RPMI8226 (cell line): ENCODE measurements around the gene GID8.
A peak's percentile ranks its signal among the peaks of the same experiment; 100 is the strongest.
"Not testable (repeated sequence)": the region's sequence is repeated elsewhere in the genome, so short reads cannot be mapped to it uniquely, and the experiment has no call there.

Source experiments
- DNase-seq: peaks from one replicate; pipeline ENCODE4 v3.0.0-alpha.2; 2015

The GID8 gene

DNA sequence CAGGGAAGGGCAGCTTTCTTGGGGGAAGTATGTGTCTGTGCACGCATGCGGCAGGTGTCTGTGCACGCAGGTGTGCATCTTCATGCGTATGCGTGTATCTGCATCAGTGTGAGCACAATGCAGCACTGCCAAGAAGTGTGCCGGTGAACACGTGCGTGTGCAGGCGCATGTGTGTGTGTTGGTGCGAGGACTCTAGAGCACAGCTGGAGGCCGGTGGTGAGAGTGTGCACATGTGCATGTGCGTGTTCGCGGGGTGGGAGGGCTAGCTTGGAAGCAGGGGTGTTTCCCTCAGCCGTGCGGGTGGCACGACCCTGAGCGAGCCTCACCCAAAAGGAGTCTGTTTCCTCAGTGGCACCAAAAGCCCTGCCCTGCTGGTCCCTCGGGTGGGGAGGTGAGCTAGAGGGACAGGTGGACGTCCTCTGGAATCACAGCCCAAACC lies 22.1 kb downstream of the GID8 start:
- DNase-seq: no peak

DNA sequence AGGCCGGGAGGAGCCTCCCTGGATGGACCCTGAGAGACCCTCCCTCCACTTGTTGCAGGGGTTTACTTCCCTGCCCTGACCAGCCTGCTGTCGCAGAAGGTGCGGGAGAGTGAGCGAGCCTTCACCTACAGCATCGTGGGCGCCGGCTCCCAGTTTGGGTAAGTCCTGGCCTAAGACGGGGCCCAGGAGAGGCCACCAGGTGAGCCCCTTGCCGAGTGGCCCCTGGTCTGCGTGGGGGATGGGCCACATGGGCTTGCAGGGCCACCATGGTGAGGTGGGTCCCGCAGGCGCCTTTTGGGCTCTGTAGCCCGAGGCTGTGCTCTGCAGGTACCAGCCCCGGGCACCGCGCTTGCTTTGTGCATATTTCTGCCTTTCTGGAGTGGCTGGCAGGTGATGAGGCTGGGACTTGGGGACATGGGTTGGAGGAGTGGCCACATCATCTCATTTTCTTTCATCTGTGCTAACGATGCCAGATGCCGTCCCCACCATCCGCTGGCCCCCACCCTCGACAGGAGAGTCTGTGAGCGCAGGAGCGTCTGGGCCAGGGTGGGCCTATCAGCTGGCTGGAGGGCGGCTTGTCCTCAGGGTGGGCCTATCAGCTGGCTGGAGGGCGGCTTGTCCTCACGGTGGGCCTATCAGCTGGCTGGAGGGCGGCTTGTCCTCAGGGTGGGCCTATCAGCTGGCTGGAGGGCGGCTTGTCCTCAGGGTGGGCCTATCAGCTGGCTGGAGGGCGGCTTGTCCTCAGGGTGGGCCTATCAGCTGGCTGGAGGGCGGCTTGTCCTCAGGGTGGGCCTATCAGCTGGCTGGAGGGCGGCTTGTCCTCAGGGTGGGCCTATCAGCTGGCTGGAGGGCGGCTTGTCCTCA lies 22.7 kb downstream of the GID8 start:
- DNase-seq: not testable (repeated sequence)

DNA sequence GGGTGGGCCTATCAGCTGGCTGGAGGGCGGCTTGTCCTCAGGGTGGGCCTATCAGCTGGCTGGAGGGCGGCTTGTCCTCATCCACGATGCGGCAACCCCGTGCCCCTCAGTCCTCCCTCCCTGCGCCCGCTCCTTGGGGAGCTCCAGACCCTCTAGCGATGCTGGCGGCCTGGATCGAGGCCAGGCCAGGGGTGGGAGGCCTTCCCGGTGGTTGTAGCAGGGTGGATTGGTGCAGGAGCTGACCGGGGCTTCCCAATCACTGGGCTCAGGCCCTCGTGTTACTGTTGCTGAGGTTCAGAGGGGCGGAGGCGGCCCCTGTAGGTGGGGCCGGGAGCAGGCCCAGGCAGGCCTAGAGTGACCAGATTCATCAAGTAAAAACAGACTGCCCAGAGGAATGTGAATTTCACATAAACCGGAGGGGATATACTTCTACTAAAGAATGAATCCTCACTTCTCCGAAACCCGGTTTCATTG lies 23.4 kb downstream of the GID8 start:
- no peak for DNase-seq

DNA sequence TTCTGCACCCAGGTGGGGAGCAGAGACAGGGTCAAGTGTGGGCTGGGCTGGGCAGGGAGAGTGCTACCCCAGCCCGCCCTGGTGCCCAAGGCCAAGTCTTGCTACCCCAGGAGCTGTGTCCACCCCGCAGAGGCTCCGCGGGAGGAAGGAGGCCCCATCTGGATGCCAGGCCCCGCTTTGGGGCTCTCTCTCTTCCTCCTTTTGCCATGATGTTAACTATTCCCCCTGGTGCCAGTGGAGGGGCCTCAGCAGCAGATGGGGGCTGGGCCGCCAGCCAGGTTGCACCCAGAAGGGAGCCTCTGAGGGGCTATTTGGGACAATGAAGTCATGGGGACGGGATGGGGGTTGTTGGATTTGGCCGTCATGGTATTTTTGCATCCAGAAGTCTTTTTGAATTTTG lies 23.9 kb downstream of the GID8 start:
- DNase-seq: no peak

DNA sequence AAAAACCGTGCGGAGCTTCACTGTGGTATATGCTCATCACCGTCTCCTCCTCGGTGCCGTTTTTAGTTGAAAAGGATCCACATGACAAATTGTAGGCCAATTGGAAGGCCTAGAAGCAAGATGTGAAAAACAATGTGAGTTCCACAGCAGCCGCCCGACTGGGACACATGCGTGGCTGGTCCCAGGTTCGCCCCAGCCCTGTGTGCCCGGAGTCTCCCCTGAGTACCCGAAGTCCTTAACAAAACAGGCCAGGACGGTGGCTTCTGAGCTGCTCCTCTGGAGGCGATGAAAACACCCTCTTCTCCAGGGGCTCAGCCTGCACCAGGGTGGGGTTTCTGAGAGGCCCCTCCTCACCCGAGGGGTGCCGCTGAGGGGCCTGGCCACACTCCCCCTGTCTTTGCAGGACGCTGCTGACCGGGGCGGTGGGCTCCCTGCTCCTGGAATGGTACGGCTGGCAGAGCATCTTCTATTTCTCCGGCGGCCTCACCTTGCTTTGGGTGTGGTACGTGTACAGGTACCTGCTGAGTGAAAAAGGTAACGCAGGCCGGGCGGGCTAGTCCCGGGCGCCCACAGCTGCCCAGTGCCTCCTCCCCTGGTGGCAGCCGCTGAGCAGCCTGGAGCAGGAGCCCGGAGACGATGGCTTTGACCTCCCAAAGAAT lies 24.4 kb downstream of the GID8 start:
- no peak for DNase-seq

DNA sequence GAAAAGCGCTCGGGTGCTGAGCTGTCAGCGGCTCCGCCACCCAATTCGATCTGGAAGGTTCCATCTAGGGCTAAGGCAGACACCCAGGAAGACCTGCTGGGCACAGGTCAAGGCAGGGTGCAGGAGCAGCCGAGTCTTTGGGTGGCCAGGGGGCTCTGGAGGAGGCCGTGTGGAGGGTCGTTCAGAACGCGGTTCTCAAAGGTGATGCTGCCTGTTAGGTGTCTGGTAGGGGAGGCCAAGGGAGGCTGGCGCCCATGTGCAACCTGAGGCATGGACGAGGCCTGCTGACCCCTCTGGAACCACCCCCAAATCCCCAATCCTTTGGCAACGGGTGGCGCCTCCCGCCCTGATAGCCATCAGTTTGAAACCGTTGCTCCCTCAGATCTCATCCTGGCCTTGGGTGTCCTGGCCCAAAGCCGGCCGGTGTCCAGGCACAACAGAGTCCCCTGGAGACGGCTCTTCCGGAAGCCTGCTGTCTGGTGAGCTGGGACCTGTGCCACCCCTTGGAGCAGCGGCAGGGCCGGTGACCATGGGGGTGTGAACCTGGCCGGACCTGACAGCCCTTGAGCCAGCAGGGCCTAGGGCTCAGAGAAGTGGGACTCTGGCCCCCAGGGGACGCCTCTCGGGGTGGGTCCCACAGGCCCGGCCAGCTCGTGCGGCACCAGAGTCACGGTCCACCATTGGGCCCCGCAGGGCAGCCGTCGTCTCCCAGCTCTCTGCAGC lies 25.1 kb downstream of the GID8 start:
- DNase-seq: no peak

DNA sequence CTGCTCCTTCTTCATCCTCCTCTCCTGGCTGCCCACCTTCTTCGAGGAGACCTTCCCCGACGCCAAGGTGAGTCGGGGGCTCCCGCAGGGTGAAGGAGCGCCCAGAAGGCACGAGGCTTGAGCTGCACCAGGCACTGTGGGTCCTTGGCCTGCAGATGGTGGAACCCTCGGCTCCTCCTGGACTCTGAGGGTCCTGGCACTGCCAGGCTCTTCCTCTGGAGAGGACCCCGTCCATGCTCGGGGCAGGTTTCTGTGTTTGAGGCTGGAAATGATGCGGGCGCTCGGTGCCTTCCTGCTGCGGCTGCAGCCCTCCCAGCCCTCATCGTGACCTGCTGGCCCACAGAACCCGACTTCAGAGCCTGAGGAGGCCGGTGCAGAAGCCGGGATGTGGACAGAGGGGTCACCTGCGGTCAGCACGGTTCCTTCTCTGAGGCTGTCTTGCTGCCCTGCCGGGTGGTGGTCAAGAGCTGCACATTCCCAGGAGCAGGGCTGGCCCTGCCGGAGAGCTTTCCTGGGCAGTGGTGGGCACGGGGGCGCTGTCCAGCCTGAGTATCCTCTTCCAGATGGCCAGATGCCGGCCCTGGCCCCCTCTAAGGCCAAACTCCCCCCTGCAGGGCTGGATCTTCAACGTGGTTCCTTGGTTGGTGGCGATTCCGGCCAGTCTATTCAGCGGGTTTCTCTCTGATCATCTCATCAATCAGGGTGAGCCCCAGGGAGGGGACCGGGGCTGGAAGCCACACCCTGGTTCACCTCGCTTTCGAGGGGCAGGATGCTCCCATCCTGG lies 25.9 kb downstream of the GID8 start:
- DNase-seq: no peak

DNA sequence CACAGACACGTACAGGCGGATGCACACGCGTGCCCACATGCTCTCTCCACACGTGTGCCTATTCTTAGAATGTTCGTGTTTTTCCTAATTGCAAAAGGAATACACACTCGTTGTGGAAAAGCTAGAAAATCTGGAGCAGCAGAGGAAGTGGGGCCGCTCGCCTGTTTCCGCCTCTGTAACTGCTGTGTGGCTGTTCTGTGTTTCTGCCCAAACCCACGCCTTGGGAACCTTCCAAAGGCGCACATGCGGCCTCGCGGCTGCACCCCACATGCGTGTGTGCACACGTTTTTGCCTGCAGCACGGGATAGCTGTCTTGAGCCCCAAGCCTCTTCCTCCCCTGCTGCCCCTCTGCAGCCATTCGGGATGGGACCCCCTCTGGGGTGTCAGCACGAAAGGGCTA lies 26.8 kb downstream of the GID8 start:
- no peak for DNase-seq

DNA sequence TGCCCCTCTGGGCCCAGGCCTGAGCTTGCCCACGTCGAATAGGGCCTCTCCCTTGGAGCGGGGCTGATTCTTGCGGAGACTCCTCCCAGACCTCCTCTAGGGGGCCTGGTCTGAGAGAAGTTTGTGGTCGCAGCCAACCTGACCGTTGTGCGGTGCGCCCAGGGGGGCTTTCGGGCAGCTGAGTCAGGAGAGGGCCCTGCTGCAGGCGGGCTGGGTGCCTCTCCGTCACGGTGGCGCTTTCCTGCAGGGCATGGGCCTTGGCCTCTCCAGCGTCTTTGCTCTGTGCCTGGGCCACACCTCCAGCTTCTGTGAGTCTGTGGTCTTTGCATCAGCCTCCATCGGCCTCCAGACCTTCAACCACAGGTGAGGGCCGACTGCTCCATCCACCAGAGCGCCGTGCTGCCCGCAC lies 27.4 kb downstream of the GID8 start:
- DNase-seq: no peak

DNA sequence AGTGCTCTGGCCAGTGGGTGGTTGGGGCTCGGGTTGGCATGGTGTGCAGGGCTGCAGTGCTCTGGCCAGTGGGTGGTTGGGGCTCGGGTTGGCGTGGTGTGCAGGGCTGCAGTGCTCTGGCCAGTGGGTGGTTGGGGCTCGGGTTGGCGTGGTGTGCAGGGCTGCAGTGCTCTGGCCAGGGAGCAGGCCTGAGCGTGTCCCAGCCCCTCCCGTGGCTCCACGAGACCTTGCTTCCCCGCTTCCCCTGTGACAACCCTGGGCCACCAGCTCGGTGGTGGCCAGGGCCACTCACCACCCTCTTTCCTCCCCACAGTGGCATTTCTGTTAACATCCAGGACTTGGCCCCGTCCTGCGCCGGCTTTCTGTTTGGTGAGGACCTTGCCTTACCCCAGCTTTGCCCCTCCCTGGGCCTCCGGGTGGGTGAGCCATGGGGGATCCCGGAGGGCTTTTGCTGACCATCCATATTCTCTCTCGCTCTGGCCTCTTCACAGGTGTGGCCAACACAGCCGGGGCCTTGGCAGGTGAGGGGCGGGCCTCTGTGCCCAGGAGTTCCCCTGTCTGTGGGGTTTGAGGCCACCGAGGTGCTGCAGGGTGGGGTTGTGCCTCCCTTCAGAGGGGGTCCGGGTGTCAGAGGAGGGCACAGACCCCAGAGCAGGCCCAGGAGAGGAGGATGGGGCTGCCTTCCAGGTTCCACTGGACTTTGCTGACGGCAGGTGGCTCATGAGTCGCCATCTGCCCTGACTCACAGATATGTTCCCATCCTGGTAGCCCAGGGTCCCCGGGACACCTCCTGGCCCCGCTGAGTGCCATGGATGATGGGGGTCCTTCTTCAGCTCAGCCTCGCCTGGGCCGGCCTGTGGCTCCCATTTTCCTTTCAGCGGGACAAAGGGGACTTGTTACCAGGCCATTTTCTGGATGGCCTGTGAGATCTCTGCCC lies 28.5 kb downstream of the GID8 start:
- DNase-seq: no peak

DNA sequence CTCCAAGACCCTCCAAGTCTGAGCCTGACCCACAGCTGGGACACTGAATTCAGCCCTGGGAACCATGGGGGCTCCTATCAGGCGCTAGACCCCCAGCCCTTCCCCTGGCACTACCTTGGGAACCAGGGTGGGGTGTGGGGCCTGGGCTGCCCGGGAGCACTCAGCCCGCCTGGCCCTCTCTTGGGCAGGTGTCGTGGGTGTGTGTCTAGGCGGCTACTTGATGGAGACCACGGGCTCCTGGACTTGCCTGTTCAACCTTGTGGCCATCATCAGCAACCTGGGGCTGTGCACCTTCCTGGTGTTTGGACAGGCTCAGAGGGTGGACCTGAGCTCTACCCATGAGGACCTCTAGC lies 29.2 kb downstream of the GID8 start:
- DNase-seq: no peak

DNA sequence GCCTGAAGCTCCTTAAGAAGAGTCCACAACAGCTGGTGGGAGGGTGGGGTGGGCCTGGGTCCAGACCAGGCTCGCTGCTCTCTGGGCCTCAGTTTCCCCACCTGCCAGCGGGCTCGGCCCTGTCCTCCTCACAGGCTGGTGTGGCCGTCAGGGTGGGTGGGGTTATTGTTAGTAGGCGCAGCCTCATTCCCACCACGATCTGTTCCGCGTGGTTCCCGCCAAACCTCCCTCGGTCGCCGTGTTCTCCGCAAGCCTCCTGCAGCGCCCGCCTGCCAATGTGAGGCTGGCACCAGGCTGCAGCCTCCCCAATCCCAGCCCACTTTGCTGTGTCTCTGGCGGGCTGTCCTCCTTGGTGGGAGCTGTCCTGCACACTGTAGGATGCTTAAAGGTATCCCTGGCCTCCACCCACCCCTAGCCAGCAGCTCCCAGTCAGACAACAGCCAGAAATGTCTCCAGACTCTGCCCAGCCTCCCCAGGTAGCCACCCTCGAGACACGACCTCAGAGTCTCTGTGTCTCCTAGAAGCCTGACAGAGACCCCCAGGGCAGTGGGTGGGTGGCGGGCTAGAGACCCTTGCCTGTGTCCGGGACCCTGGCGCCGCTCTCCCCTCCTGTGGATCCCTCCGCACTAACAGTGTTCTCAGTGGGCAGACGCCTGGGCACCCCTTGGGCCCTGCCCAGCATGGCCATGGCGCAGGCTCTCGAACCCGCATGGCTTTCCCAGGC lies 29.8 kb downstream of the GID8 start:
- no peak for DNase-seq

DNA sequence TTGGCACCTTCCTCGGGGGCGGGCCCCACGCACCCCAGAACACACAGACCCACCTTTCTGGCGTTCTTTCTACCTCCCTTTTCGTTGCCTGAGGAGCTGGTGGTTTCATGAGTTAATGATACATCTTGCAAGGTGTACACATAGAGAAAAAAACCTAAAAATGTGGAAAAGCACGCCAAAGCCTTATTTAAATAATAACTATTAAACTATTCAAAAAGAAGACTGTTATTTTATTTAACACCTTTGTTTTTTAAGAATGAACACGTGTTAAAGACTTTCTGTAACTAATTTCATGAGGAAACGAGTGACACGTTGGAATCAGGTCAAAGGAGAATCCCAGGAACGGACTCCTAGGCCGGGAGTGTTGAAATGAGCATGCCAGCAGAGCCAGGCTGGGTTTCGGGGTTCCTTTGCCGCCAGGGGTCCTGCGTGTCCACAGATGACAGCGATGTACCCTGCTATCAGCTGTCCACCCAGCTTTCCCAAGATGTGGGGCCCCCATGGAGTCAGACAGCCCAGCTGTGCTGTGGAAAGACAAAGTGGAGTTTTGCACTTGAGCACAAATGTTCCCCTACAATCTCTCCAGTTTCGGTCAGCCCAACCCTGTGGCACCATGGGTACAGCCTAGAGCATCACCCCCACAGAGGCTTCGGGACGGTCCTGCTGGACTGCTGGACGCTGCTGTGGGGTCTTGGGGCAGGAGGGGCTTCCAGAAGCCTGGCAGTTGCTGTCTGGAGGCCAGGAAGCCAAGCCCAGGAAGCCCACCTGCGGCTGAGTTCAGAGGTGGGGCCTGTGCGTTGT lies 30.6 kb downstream of the GID8 start:
- no peak for DNase-seq

DNA sequence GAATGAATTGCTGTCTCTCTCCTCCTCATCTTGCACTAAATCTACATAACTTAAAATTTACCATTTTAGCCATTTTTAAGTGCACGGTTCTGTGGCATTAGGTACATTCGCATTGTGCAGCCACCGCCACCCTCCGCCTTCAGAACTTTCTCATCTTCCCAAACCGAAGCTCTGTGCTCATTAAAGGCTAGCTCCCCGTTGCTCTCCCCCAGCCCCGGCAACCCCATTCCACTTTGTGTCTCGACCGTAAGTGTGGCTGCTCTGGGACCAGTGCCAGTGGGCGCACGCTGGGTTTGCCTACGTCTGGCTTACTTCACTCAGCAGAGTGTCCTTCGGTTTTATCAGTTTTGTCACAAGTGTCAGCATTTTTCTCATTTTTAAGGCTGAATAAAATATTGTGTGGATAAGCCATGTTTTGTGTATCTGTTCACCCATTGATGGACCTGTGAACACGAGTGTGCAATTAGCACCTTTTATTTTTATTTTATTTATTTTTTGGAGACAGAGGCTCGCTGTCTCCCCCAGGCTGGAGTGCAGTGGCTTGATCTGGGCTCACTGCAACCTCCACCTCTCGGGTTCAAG lies 31.3 kb downstream of the GID8 start:
- peak; percentile 62 for DNase-seq

DNA sequence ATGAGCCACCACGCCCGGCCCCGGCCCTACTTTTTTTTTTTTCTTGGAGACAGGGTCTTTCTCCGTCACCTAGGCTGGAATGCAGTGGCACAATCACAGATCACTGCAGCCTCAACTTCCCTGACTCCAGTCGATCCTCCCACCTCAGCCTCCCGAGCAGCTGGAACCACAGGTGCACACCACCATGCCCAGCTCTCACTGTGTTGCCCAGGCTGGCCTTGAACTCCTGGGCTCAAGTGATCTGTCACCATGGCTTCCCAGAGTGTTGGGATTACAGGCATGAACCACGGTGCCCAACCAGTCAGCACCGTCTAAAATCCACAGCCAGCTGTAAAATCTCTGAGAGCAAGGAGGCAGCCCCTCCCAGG lies 32.0 kb downstream of the GID8 start:
- DNase-seq: no peak

DNA sequence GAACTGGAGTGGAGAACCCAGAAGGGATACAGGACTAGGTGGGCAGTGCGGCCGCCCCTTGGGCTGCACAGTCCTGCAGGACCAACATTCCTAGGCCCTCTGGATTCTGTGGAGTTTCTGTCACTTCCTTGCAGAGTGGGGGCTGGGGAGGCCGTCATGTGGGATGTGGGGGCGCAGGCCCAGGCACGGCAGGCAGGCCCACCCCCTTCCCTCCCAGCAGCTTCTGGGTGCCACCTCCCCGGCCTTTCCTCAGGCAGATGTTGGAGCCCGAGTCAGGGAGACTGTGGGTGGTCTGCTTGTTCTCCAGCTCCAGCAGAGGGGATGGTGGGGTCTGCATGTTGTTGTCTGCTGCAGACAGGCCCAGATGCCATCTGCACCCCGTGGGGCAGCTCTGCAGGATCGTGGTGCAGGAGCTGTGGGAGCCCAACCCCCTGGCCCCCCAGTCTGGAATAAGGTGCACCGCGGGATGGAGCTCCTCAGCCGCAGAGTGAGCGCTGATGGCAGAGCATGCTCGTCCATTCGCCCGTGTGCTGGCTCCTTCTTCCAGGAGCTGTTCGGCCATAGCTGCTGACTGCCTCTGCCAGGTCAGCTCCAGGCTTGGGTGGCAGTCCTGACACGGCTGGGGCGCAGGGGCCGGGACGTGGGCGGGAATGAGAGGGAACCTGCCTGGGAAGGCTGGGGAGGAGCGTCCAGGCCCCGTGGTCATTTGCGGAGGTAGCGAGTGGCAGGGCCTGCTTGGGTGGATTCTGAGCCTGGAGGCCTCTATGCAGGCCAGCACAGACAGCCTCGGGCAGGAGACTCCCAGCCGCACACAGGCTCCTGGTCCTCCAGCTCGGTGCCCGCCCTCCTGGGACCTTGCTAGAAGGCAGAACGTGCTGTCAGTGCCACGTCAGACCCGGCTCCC lies 32.6 kb downstream of the GID8 start:
- no peak for DNase-seq

DNA sequence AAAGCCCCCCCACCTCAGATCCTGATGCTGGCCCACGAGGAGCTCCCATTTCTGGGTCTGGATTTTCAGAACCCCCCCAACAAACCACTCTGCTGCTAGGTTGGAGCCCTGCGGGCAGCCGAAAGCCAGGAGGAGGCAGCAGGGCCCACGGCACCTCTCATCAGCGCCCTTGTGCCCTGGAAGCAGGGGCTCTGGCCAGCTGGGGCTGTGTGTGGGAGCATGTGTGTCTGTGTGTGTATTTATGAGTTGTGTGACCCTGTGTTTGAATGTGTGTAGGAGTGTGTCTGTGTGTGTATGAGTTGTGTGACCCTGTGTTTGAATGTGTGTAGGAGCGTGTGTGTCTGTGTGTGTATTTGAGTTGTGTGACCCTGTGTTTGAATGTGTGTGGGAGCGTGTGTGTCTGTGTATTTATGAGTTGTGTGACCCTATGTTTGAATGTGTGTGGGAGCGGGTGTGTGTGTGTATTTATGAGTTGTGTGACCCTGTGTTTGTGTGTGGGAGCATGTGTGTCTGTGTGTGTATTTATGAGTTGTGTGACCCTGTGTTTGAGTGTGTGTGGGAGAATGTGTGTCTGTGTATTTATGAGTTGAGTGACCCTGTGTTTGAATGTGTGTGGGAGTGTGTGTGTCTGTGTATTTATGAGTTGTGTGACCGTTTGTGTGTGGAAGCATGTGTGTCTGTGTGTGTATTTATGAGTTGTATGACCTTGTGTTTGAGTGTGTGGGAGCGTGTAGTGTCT lies 33.4 kb downstream of the GID8 start:
- DNase-seq: no peak
